OCI-LY7 (cell line): ENCODE measurements around the gene HMCN1.

Experiments
- CTCF ChIP-seq: fragments of 200-600 bp; sonication (generic); conservative IDR thresholded peaks from 2 replicates; pipeline ENCODE4 v1.5.1; 2014; ENCODE audit warnings: mild to moderate bottlenecking, antibody characterized with exemption, low read length, moderate library complexity, mixed read lengths
- EZH2phosphoT487 ChIP-seq: fragments of 200-600 bp; sonication (generic); IDR thresholded peaks from 2 replicates; pipeline ENCODE4 v1.6.1; 2018; ENCODE audit warnings: low read depth, borderline replicate concordance, mild to moderate bottlenecking, mixed run types, antibody characterized with exemption, low read length, moderate library complexity, mixed read lengths

GRCh38 chr1:186089940-186090339 is 355.7 kb downstream of the HMCN1 start:
- TF ChIP-seq CTCF = no peak
- no peak for TF ChIP-seq EZH2phosphoT487
